Stimulated activated CD8-positive, alpha-beta memory T cell treated with anti-CD3 and anti-CD28 coated beads, Interleukin-7, amount 100 ng/mL, for 48 hours (primary cell): ENCODE data around the gene DCAKD.
A peak's percentile ranks its signal among the peaks of the same experiment; 100 is the strongest.

ENCODE experiments used
- DNase-seq, 2 donors: peaks; one replicate each; pipeline ENCODE4 v3.0.0-alpha.2; 2020; ENCODE audit warnings: low read depth in 1 of 2; ENCODE audit errors: extremely low read depth in 1 of 2

Gene DCAKD, protein sequence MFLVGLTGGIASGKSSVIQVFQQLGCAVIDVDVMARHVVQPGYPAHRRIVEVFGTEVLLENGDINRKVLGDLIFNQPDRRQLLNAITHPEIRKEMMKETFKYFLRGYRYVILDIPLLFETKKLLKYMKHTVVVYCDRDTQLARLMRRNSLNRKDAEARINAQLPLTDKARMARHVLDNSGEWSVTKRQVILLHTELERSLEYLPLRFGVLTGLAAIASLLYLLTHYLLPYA

DNA sequence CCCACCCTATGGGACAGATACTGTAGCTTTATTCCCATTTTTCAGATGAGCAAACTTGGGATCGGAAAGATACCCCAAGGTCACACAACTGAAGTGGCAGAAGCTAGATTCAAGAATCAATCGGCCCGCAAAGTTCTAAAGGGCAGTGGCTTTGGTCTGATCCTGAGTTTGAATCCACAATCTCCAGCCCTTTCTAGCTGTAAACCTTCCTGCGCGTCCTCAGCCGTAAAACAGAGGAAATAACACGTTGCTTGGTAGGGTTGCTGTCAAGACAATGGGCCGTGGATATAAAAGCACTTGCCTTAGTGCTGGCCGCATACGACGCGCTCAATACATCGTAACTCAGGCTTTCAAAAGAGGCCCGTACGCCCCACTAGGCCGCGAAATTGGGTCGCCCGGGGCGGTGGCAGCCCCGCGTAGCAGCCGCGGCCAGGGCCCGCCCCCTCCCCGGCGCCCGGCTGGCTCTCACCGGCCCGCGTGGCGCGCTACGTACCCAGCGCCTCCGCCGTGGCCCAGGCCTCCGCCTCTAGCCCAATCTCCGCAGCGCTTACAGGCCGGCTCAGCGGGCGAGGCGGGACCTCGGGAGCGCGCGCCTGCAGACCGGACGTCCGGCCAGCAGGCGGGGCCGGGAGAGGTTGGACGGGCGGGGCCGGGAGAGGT, at the start of gene DCAKD:
Gene DCAKD (minus strand): TSS at position 573 of the 660 bp plus-strand sequence. CDS start 16,747 bp downstream, outside the sequence.
- peak; percentile 87 to 91 for DNase-seq

DNA sequence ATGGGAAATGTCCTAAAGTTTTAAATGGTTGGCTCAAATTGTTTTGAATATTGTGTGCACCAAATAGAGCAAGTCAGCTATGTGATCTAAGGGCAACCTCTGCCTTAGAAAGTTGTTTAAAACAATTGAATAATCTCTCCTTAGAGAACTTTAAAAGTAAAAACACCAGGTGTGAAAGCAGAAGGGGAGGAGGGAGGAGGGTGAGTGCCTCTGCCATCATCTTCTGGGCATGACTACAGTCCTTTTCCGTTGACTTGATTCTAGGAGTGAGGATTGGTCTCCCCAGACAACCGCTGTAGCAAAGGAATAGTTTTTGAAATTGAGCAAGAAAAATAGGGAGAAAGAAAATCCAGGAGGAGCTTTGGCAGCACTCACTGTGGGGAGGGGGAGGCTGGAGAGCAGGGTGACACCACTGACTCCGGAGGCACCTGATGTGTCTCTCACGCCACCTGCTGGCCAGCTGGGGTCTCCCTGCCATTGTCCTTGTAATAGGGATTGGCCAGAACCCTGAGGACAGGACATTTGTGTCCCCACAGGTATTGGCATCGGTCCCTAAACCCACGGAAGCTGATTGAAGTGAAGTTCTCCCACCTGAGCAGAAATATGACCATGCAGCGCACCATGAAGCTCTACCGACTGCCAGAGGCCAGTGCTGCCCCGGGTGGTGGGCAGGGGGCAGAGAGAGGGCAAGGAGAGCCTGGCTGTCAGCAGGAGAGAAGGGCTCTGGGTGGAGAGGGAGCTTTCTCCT, 47.6 kb upstream of the DCAKD start:
- DNase-seq: peak; percentile 40 to 60

DNA sequence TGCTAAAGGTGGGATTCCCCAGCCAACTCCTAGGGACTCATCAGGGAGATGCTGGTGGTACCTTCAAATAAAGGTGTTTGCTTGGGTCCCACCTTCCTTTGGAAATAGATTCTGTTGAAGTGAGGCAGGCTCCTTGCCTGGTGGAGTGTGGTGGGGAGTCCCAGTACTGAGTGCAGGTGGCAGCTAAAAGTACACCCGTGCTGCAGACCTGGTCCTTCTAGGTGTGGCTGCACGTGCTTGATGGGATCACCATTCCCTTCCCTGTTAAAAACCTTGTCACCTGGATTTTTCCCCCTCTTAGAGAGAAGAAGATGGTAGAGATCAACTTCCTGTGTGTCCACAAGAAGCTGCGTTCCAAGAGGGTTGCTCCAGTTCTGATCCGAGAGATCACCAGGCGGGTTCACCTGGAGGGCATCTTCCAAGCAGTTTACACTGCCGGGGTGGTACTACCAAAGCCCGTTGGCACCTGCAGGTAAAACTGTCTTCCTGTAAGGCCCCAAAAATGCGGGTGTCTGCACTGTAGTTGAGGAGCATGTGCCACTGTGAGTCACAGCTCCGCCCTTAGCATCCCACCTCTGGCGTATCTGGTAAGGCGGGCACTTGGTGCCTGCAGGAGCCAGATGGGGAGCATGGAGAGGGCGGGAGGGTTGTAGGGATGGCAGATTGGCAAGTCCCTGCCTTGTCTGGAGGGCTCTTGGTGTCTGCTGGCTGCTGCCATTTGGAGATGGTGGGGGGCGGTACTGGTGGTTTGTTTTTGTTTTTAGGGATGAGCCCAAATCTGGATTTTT, 46.8 kb upstream of the DCAKD start:
- DNase-seq: no peak

DNA sequence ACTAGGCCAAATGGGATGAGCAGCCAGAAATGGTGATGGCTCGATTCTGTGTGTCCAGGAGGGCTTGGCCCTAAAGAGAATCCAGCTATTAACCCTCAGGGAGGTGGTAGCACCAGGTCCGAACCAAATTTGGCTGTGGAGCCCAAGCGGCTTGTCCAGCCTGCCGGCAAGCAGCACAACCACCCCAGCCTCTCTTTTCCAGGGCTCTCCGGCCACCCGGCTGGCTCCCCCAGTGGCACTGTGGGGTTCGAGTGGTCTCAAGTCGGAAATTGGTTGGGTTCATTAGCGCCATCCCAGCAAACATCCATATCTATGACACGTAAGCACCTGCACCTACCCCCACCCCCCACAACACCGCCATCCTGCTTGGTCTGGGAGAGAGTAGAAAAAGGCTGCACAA, 45.5 kb upstream of the DCAKD start:
- no peak for DNase-seq

DNA sequence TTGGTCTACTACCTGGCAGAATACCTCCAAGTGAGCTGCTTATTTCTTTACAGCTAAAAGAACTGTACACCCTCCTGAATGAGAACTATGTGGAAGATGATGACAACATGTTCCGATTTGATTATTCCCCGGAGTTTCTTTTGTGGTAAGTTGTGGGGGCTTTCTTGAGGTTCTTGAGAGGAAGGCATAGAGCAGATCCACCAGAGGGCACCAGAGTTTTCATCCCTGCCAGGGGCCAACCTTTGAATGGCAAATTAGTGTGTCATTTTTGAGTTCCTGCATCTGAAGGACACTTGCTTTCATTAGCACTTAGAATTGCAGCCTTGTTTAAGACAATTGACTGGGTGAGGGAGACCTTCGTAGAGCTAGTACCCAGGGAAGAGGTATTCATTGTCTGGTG, 44.7 kb upstream of the DCAKD start:
- DNase-seq: no peak

DNA sequence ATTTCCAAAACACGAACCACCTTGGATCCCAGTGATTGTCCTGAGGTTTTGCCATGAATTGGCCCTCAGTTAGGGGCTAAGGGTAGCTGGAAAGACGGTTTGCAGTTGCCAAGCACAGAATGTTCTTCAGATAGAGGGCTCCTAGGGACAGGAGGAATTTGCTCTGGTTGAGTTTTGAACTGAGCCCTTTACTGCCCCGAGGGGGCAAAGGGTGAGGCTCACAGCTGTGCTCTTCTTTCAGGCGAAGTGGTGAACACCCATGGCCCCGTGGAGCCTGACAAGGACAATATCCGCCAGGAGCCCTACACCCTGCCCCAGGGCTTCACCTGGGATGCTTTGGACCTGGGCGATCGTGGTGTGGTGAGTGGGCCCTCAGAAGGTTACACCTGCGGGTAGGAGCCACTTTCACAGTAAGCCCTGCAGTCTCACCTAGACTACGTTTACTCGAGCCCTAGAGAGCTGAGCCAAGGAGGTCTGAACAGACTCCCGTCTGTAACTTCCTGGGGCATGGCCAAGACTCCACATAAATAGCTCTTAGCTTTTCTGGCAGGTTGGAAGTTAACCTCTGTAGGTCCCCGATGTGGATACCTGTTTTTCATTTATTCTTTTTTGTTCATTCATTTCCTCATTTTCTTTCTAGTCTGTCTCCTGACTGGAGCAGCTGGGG, 42.1 kb upstream of the DCAKD start:
- no peak for DNase-seq

DNA sequence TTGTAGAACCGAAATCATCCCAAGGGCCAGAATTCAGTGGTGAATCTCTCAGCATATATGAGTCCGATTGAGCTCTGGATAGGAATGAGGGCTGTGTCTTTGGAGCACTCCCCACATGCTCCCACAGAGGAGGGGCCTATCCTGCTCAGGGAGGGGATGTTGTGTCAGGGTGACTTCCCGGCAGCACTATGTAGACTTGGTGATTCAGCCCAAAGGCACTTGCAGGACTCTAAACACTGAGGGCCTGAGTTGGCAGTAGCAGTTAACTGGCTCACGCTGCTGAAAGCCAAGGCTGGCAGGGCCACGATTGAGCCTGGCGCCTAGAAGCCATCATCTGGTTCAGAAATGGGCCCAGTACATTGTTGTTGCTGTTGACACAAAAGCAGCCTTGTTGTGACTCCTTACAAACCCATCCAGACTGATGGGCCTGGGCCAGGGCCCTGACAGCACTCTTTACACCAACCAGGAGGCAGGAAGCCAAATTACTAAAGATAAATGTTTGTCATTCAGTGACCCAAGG, 41.5 kb upstream of the DCAKD start:
- DNase-seq: no peak

DNA sequence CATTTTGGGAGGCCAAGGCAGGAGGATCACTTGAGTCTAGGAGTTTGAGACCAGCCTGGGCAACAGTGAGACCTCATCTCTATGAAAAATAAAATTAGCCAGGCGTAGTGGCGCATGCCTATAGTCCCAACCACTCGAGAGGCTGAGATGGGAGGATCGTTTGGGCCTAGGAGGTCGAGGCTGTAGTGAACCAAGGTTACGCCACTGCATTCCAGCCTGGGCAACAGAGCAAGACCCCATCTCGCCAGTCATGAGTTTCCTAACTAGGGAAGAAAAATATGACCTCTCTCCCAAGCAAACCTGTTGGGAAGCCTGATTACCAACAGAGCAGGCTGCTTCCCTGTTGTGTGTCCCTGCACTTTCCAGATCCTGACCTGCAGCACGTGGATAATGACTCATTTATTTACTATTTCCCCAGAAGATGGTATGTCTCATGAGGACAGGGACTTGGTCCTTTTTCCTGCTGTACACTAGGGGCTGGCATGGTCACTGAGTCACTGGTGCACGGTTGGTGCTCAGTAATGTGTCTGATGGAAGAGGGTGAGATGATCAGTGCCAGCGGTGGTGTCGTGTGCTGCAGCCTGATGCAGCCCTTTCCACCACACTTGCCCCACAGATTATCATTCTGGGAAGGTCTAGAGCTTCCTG, 40.5 kb upstream of the DCAKD start:
- DNase-seq: no peak

DNA sequence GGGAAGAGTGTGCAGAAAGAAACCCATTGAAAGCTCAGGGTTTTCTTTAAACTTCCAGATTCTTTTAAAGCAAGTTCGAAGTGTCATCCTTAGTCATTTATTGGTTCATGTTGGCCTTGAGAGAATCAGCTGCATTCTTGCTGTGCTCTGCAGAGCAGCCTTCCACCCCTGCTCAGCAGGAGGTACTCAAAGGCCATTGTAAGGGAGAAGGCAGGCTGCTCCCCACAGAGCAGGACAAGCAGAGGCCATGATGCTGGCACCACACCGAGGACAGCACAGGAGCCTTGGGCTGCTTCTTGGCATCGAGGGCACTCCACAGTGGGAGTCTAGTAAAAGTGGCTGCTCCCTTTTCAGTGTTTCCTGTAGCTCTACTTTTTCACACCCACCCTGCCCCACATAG, 39.3 kb upstream of the DCAKD start:
- no peak for DNase-seq

DNA sequence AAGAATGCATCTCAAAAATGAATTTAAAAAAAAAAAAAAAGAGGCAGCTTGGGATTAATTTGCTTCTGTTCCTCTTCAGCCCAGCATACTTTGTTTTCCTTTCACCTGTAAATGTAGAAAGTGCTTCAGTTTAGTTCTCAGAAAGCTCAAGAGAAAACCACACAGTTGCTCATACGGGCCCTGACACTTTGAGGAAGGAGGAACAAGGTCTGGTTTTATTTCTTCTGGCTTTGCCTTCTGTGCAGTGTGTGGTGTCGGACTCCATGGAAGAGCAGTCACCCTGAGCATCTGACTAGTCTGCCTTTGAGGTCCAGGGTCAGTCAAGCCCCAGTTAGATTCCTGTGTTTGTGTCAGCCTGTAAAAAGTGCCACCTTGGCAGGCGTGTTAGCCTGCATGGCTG, 37.3 kb upstream of the DCAKD start:
- DNase-seq: no peak

DNA sequence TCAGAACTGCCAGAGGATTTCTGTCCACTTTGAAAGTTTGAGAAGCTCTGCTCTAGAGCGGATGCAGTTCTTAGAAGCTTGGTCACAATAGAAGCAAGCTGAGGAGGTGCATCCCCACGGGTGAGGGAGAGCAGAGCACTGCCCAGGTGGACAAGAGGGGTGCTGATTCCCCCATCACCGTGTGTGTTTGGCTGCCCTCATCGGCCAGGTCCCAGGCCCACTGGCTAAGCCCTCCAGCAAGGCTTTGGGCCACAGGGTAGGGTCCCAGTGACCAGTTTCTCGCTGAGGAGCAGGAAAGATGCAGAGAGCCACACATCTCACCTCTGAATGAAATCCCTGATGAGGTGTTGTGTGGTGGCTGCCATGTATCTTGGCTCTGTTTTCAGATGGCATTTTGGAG, 36.5 kb upstream of the DCAKD start:
- DNase-seq: no peak

DNA sequence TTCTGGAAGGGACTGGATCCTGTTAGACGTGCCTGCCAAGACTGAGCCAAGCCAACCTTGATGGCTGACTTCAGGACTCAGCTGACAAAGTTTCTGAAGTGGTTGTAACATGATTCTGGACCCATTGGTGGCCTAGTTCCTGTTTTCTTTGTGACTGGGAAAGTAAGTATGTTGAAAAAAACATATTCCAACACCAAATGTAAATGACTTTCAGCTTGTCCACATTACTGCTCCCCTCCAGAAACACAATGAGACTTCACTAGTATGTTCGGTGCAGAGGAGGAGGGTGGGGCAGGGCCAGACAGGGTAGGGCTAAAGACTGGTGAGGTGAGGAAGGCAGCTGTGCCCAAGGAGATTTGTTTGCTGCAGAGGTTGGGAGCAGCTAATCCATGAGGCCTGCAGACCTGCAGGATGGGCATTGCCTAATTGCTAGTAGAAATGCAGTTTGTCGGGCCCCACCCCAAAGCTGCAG, 36.1 kb upstream of the DCAKD start:
- DNase-seq: no peak

DNA sequence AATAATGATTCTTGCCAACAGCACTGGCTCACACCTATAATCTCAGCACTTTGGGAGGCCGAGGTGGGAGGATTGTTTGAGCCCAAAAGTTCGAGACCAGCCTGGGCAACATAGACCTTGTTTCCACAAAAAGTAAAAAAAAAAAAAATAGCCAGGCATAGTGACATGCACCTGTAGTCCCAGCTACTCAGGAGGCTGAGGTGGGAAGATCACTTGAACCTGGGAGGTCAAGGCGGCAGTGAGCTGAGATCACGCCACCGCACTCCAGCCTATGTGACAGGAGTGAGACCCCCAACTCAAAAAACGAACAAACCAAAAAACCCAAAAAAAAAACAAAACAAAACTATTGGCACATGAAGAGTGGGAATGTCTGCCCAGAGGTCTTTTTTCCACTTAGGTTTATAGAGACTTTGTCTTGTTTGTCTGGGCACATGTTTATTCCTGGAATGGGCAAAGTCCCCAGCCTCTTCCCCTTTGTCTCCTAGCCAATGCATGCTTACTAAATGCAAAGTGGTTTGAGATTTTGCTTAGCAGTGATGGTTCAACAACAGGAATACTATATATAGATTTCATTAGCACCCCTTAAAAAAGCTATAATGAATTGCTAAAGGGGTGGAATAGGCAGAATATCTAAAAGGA, 35.6 kb upstream of the DCAKD start:
- no peak for DNase-seq

DNA sequence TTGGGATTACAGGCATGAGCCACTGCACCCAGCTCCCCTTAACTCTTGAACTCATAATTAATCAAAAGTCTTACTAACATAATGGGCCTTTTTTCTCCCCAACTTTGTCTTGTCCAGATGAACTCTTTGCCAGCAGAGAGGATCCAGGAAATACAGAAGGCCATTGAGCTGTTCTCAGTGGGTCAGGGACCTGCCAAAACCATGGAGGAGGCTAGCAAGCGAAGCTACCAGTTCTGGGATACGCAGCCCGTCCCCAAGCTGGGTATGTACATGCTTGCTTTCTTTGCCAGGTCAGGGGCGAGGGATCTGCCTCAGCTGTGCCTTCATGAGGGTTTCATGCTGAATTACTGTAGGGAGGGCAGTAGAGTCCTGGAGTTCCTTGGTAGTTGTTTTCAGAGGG, 35.0 kb upstream of the DCAKD start:
- no peak for DNase-seq

DNA sequence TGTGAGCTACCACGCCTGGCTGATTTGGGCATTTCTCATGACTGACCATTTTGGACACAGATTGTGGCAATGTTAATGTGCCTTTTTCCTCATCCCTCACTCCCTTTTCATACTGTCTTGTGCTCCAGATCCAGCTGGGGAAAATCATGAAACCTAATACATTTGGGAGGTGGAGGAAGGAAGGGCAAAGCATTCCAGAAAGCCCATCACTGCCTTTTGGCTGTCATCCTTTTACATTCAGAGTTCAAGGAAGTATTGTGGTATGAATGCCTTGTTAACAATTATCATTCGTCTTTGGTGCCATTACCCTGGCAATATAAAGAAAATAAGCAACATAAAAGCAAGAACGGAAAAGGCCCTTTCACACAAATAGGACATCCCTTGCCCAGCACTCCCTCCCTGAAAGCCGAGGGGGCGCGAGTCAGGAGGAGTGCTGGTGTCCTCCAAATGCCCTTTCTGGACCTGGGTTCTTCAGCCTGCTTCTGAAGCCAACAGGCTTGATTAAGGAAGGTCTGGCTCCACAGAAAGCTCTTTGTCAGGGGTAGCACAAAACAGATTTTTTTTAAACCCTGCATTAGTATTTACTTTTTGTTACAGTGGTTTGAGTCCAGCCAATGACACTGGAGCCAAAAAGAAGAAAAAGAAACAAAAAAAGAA, 29.7 kb upstream of the DCAKD start:
- DNase-seq: no peak

DNA sequence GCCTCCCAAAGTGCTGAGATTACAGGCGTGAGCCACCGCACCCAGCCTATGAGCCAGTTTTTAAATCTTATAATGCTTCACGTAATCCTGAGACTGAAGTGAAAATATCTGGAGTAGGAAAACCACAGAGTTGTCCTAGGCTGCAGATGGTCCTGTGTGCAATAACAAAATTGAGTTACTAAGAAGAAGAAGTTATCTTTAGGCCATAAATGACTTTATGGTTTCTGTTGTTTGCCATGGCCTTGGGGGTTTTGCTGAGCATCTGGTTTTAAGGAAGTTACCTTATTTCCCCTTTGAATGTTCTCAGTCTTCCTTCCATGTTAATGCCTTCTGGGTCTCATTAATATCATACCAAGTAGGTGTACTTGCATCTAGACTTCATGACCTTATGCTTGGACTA, 26.2 kb upstream of the DCAKD start:
- no peak for DNase-seq

DNA sequence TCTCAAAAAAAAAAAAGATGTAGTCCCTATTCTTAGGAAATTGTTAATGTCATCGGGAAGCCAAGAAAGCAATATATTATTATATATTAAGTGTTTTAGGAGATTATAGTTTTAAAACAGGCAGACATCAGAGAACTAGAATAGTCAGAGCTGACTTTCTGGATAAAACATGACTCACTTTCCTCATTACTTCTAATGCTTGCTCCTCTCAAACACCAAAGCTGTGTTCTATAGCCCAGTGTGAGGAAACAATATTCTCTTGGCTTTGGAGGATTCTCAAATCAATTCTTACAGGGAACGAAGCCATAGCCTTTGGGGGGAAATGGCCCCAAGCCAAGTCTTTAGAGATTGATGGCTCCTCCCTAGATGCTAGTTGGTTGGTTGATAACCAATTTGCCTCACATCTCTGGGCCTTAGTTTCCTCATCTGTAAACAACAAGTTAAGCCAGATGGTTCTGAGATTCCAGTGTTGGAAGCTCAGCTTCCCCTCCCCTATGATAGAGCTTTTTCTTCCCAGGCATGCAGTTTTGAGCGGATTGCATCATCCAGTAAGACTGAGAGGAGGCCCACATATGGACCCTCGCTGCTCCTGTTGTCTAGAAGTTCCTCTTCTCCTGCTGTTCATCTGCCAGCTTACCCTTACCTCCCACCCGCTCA, 22.1 kb upstream of the DCAKD start:
- DNase-seq: no peak

DNA sequence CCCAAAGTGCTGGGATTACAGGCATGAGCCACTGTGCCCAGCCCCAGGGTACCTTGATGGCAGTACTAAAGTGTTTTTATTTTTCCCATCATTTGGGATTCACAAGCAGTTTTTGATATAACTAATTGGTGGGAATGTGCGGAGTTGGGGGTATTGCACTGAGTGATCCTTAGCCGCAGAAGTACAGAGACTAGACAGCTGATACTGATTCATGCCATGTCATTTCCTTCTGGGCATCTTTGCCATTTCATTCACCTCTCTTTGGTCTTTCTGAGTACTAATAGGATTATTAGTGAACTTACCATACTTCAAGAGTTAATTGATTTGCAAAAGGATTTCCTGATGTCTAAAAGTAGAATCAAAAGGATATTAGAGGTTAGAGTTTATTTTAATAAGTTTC, 19.4 kb upstream of the DCAKD start:
- no peak for DNase-seq
